Activated naive CD4-positive, alpha-beta T cell treated with Interleukin-2 at 50 U/mL for 16 hours (primary cell): ENCODE data around the gene ABCC3.
A peak's percentile ranks its signal among the peaks of the same experiment; 100 is the strongest.

Experiments
- DNase-seq: peaks from one replicate; pipeline ENCODE4 v3.0.0-alpha.2; 2020

Gene ABCC3

DNA sequence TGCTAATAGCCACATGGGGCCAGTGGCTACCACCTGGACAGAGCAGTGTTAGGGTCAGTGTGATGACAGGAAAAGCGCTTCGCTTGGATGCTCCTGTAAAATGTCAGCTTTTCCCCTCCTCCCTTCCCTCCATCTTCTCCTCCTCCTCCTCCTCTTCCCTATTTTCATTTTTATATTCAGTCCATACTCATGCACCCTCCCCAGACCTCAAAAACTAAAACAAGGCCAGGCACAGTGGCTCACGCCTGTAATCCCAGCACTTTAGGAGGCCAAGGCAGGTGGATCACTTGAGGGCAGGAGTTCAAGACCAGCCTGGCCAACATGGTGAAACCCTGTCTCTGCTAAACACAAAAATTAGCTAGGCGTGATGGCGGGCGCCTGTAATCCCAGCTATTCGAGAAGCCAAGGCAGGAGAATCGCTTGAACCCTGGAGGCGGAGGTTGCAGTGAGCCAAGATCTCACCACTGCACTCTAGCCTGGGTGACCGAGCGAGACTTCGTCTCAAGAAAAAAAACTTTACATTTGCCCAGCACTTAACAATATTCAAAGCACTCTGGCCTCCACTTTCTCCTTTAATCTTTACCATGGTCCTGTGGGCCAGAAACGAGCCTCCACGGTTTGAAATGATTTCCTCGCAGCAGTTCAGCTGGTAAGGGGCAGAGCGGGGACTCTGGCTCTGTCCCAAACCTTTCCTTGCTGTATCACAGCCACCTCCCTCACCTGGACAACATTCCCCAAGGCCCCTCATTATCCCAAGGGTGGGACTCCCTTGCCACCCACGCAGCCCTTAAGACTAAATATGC, 51.2 kb downstream of the ABCC3 start:
- DNase-seq, result no peak

- no peak for DNase-seq
Measured at GRCh38 chr17:50686494-50687199, 52.0 kb downstream of the ABCC3 start.

GRCh38 chr17:50687200-50688066, 52.8 kb downstream of the ABCC3 start:
- no peak for DNase-seq

GRCh38 chr17:50688245-50688644, 53.6 kb downstream of the ABCC3 start:
- DNase-seq, result no peak

- DNase-seq, result no peak
Measured at GRCh38 chr17:50689251-50689650, 54.6 kb downstream of the ABCC3 start.

GRCh38 chr17:50689956-50690886, 55.5 kb downstream of the ABCC3 start:
- no peak for DNase-seq

DNA sequence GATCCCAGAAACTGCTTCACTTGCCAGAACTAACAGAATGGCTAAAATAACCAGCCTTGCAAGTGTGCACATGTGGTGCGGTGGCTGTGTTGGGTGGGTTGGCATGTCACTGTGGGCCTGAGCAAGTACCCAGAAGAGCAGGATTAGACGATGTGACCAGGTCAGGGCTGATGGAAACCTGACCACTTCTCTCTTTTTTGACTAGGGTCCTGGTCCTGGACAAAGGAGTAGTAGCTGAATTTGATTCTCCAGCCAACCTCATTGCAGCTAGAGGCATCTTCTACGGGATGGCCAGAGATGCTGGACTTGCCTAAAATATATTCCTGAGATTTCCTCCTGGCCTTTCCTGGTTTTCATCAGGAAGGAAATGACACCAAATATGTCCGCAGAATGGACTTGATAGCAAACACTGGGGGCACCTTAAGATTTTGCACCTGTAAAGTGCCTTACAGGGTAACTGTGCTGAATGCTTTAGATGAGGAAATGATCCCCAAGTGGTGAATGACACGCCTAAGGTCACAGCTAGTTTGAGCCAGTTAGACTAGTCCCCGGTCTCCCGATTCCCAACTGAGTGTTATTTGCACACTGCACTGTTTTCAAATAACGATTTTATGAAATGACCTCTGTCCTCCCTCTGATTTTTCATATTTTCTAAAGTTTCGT, 56.3 kb downstream of the ABCC3 start:
- DNase-seq, result no peak

- no peak for DNase-seq
Measured at GRCh38 chr17:50691550-50692447, 57.1 kb downstream of the ABCC3 start.

- DNase-seq, result no peak
Measured at GRCh38 chr17:50692448-50693035, 57.9 kb downstream of the ABCC3 start.

DNA sequence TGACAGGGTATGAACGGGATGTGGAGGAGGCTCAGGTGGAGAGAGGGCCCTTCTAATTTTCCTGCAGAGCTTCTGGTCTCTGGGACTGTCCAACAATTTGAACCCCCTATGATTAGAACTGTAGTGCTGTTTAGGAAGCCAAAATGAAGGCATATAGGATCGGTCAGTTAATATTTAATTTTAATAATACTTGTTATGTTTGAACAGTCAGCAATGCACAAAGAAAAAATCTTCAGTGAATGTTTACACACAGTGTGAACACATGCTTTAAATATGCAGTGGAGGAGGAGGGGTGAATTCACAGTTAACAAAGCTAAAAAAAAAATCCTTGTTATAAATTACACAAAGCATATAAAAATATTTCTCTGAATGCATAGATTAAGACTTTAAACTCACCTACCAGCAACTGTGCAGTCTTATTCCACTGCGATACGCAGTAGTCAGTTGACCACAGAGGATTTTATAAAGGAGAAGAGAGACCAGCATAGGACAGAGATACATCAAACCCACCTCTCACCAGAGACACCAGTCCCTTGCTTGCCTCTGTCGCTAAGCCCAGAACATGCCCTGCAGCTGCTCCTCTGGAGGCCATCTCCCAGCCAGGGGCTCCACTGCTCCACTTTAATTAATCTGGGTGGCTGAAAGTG, 58.5 kb downstream of the ABCC3 start:
- DNase-seq, result no peak

DNA sequence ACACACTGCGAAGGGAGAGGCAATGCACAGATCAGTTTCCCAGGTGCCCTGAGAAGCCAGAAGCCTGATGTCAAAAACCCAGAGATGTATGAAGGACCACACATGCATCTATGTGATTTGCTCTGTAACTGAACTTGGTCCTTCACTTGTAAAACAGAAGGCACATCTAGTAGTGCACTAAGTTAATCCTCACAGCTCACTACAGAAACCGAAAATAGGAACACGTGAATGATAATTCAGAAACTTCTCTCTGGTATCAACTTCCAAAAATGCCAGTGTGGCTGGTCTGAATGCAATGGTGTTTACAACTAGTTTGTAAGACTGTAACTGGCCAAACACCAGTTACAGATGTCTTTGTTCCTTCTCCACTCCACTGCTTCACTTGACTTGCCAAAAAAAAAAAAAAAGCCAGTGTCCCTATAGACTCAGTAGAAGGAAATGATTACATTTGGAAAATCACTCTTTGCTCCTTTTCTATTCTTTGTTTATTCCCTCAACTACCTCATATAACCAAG, 61.7 kb downstream of the ABCC3 start:
- no peak for DNase-seq

GRCh38 chr17:50697062-50697461, 62.4 kb downstream of the ABCC3 start:
- no peak for DNase-seq

GRCh38 chr17:50697663-50698272, 63.1 kb downstream of the ABCC3 start:
- no peak for DNase-seq

GRCh38 chr17:50699410-50699809, 64.7 kb downstream of the ABCC3 start:
- DNase-seq, result no peak

GRCh38 chr17:50703162-50703561, 68.5 kb downstream of the ABCC3 start:
- no peak for DNase-seq

DNA sequence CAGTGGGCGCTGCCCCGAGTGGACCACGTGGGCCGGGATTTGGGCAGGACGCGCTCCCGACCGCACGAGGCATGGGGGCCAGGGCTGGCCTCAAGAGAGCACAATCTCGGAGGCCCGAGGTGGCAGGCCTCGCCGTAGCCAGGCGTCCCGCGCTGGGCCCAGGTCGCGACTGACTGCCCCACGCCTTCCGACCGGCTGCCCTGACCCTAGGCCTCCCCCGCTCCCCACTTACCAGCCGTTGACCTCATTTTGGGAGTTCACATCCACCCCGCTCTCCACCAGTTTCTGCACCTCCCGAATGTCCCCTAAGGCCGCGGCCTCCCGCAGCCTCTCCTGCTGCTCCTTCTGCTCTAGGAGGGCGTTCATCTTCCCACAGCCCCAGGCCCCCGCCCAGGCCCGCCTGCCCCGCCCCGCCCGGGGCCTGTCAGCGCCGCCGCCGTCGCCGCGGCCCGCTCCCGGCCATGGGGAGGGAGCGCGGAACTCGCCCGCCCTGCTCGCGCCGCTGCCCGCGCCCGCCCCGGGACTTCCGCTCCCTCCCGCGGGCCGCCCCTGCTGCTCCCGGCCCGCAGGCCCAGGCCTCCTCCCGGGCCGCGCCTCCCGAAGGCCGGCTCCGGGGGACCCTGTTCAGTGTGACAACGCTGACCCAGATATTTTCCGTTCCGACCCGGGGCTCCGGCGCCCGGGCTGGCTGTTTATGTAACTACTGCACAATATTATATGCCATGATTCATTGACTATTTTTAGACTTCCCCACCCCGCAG, 72.8 kb downstream of the ABCC3 start, which contains the start of gene ANKRD40:
TSS of gene ANKRD40 (minus strand) at position 626 of the 761 bp plus-strand sequence. CDS start at position 366, 260 bp downstream.
- peak; percentile 93 for DNase-seq

GRCh38 chr17:50708050-50709000, 73.6 kb downstream of the ABCC3 start:
- DNase-seq, result no peak
